ENCODE data around the gene SLC29A1.
"Not testable (repeated sequence)": the region's sequence is repeated elsewhere in the genome, so short reads cannot be mapped to it uniquely, and the experiment has no call there.

SLC29A1 gene

GRCh38 chr6:44183783-44184182 is 39.6 kb upstream of the SLC29A1 start:
- Histone ChIP-seq H3K36me3 (no peaks in the 10 kb centered on the region), H3K27ac (no peak overlapping the region), H3K4me1 (peaks cover 0 to under 1% (median 0%) of the 10 kb centered on the region in 4 donors), H3K4me3 (no peak overlapping the region), H3K9me3 (no peaks in the 10 kb centered on the region), H3K27me3 (no peaks in the 10 kb centered on the region)
- DNase-seq: no peak
- TF ChIP-seq CTCF (IDR thresholded peaks at IDR 0.05): no peak
- intact Hi-C loops (cut with DNase I; ENCODE audit: low total_unique reads): no loop called here

GRCh38 chr6:44185356-44185755 is 38.0 kb upstream of the SLC29A1 start:
- H3K9me3 ChIP-seq; intact Hi-C loops (cut with DNase I; ENCODE audit: low total_unique reads); H3K4me1 ChIP-seq; H3K27me3 ChIP-seq; H3K27ac ChIP-seq; DNase-seq; H3K4me3 ChIP-seq; H3K36me3 ChIP-seq: not testable (repeated sequence)

GRCh38 chr6:44185953-44186634 is 37.3 kb upstream of the SLC29A1 start:
- DNase-seq: no peak
- intact Hi-C loops (cut with DNase I; ENCODE audit: low total_unique reads): no loop called here
- Histone ChIP-seq H3K36me3 (no peaks in the 10 kb centered on the region), H3K27me3 (no peaks in the 10 kb centered on the region), H3K9me3 (no peaks in the 10 kb centered on the region), H3K27ac (no peak overlapping the region), H3K4me3 (no peak overlapping the region), H3K4me1 (no peaks in the 10 kb centered on the region)
- TF ChIP-seq CTCF (IDR thresholded peaks at IDR 0.05): no peak

- DNase-seq: no peak
Observed at GRCh38 chr6:44186635-44187025, 36.8 kb upstream of the SLC29A1 start.

GRCh38 chr6:44188819-44189218 is 34.6 kb upstream of the SLC29A1 start:
- no peak overlapping the region for H3K4me3 ChIP-seq
- H3K9me3 ChIP-seq: no peaks in the 10 kb centered on the region
- H3K27ac ChIP-seq: no peak overlapping the region
- no peaks in the 10 kb centered on the region for H3K27me3 ChIP-seq
- no peaks in the 10 kb centered on the region for H3K36me3 ChIP-seq
- intact Hi-C loops (cut with DNase I; ENCODE audit: low total_unique reads): no loop called here
- DNase-seq: no peak
- no peak for TF ChIP-seq CTCF (IDR thresholded peaks at IDR 0.05)
- H3K4me1 ChIP-seq: no peaks in the 10 kb centered on the region

More at GRCh38 chr6:44186635-44187025, 36.8 kb upstream of the SLC29A1 start:
- Histone ChIP-seq H3K36me3 (no peaks in the 10 kb centered on the region), H3K9me3 (no peaks in the 10 kb centered on the region), H3K27ac (no peak overlapping the region), H3K27me3 (no peaks in the 10 kb centered on the region), H3K4me1 (no peaks in the 10 kb centered on the region), H3K4me3 (no peak overlapping the region)
- TF ChIP-seq CTCF (IDR thresholded peaks at IDR 0.05): no peak
- intact Hi-C loops (cut with DNase I; ENCODE audit: low total_unique reads): no loop called here

- DNase-seq: no peak
- TF ChIP-seq CTCF (IDR thresholded peaks at IDR 0.05): no peak
- no peak overlapping the region for H3K27ac ChIP-seq
- H3K4me3 ChIP-seq: no peak overlapping the region
- H3K36me3 ChIP-seq: no peaks in the 10 kb centered on the region
- intact Hi-C loops (cut with DNase I; ENCODE audit: low total_unique reads): no loop called here
- no peaks in the 10 kb centered on the region for H3K4me1 ChIP-seq
- H3K9me3 ChIP-seq: no peaks in the 10 kb centered on the region
- no peaks in the 10 kb centered on the region for H3K27me3 ChIP-seq
Observed at GRCh38 chr6:44189257-44189656, 34.1 kb upstream of the SLC29A1 start.

Measured in tibial artery (tissue), 4 donors.